Measurements from ENCODE around the gene BNC1.
"Not testable (repeated sequence)": the region's sequence is repeated elsewhere in the genome, so short reads cannot be mapped to it uniquely, and the experiment has no call there.

The BNC1 gene

DNA sequence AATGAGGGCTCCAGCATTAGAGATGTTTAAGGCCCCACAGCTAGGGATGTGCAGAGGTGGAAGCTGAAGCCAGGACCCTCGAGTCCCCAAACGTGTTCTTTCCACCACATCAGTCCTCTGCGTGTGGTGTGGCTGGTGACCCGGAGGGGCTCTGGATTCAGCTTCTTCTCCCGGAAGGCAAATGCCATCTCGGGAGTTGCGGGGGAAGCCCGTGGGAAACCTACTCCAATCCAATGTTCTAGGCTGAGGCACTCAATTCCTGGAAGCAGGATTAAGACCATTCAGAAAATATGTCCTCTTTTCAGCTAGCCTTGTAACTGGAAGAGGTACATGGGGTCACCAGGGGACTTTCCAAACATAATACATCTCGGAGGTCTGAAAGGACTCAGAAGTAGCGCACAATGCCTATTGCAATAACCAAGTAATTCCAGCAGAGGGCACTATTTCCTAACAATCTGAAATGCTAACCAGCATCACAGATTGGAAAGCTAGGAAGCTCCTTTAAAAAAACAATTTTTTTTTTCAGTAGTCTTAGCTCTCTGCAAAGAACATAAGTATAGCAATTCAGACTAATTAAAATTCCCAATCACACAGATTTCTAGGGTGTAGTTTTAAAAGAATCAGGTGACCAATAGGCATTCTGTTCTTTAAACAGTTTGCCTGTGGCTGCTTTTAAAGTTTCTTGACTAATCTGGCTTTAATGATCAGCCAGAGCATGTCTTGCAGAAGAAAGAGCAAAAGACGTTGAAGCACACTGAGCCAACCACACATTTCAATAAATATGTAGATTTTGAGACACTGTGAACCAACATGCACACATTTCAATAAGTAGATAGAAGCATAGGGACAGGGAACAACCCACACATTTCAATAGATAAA lies 36.1 kb downstream of the BNC1 start:
- Mint-ChIP-seq H3K9me3 (no peaks in the 10 kb centered on the region), H3K36me3 (ENCODE audit: low read depth) (peaks cover 1% of the 10 kb centered on the region), H3K4me1 (ENCODE audit: low read depth) (no peaks in the 10 kb centered on the region), H3K4me3 (no peak overlapping the region), H3K27ac (no peak overlapping the region), H3K27me3 (ENCODE audit: low read depth) (peaks cover 57% of the 10 kb centered on the region)

- Mint-ChIP-seq H3K4me3 (no peak overlapping the region), H3K27ac (no peak overlapping the region), H3K27me3 (ENCODE audit: low read depth) (peaks cover 58% of the 10 kb centered on the region), H3K36me3 (ENCODE audit: low read depth) (peaks cover 1% of the 10 kb centered on the region), H3K9me3 (no peaks in the 10 kb centered on the region), H3K4me1 (ENCODE audit: low read depth) (no peaks in the 10 kb centered on the region)
Measured at GRCh38 chr15:83243634-83244033, 40.8 kb downstream of the BNC1 start.

- Mint-ChIP-seq H3K27me3 (ENCODE audit: low read depth) (peaks cover 17% of the 10 kb centered on the region), H3K36me3 (ENCODE audit: low read depth) (no peaks in the 10 kb centered on the region), H3K4me1 (ENCODE audit: low read depth) (no peaks in the 10 kb centered on the region), H3K27ac (no peak overlapping the region), H3K4me3 (no peak overlapping the region), H3K9me3 (no peaks in the 10 kb centered on the region)
Measured at GRCh38 chr15:83230242-83230641, 54.2 kb downstream of the BNC1 start.

- Mint-ChIP-seq H3K4me1 (ENCODE audit: low read depth) (no peaks in the 10 kb centered on the region), H3K36me3 (ENCODE audit: low read depth) (no peaks in the 10 kb centered on the region), H3K27ac (no peak overlapping the region), H3K9me3 (no peaks in the 10 kb centered on the region), H3K4me3 (no peak overlapping the region), H3K27me3 (ENCODE audit: low read depth) (peaks cover 35% of the 10 kb centered on the region)
Measured at GRCh38 chr15:83225449-83225848, 59.0 kb downstream of the BNC1 start.

GRCh38 chr15:83221781-83222180 lies 62.7 kb downstream of the BNC1 start:
- peaks cover 45% of the 10 kb centered on the region for H3K27me3 Mint-ChIP-seq (ENCODE audit: low read depth)
- H3K36me3 Mint-ChIP-seq (ENCODE audit: low read depth); H3K27ac Mint-ChIP-seq; H3K9me3 Mint-ChIP-seq; H3K4me3 Mint-ChIP-seq: not testable (repeated sequence)
- peaks cover 11% of the 10 kb centered on the region for H3K4me1 Mint-ChIP-seq (ENCODE audit: low read depth)

DNA sequence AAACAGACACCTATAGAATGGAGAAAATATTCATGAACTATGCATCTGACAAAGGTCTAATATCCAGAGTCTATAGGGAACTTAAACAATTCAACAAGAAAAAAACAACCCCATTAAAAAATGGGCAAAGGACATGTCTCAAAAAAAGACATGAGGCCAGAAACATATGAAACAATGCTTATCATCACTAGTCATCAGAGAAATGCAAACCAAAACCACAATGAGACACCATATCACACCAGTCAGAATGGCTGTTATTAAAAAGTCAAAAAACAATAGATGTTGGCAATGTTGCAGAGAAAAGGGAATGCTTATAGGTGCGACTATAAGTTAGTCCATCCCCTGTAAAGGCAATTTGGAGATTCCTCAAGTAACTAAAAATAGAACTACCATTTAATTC lies 65.4 kb downstream of the BNC1 start:
- peaks cover 46% of the 10 kb centered on the region for H3K27me3 Mint-ChIP-seq (ENCODE audit: low read depth)
- H3K4me3 Mint-ChIP-seq = no peak overlapping the region
- peaks cover 10% of the 10 kb centered on the region for H3K9me3 Mint-ChIP-seq
- H3K27ac Mint-ChIP-seq = no peak overlapping the region
- peaks cover 11% of the 10 kb centered on the region for H3K4me1 Mint-ChIP-seq (ENCODE audit: low read depth)
- peaks cover 2% of the 10 kb centered on the region for H3K36me3 Mint-ChIP-seq (ENCODE audit: low read depth)

GRCh38 chr15:83215306-83215705 lies 69.2 kb downstream of the BNC1 start:
- Mint-ChIP-seq H3K9me3 (peaks cover 10% of the 10 kb centered on the region), H3K27me3 (ENCODE audit: low read depth) (peaks cover 51% of the 10 kb centered on the region), H3K27ac (no peak overlapping the region), H3K36me3 (ENCODE audit: low read depth) (peaks cover 2% of the 10 kb centered on the region), H3K4me3 (no peak overlapping the region), H3K4me1 (ENCODE audit: low read depth) (peaks cover 11% of the 10 kb centered on the region)

- H3K27ac Mint-ChIP-seq = no peak overlapping the region
- peaks cover 10% of the 10 kb centered on the region for H3K36me3 Mint-ChIP-seq (ENCODE audit: low read depth)
- peaks cover 40% of the 10 kb centered on the region for H3K27me3 Mint-ChIP-seq (ENCODE audit: low read depth)
- peaks cover 6% of the 10 kb centered on the region for H3K9me3 Mint-ChIP-seq
- H3K4me1 Mint-ChIP-seq (ENCODE audit: low read depth) = peaks cover 6% of the 10 kb centered on the region
- no peak overlapping the region for H3K4me3 Mint-ChIP-seq
Measured at GRCh38 chr15:83210619-83211018, 73.8 kb downstream of the BNC1 start.

GRCh38 chr15:83209333-83209732 lies 75.1 kb downstream of the BNC1 start:
- H3K27me3 Mint-ChIP-seq (ENCODE audit: low read depth) = peaks cover 41% of the 10 kb centered on the region
- no peak overlapping the region for H3K27ac Mint-ChIP-seq
- H3K4me3 Mint-ChIP-seq = no peak overlapping the region
- H3K9me3 Mint-ChIP-seq = no peaks in the 10 kb centered on the region
- H3K4me1 Mint-ChIP-seq (ENCODE audit: low read depth) = peaks cover 9% of the 10 kb centered on the region
- H3K36me3 Mint-ChIP-seq (ENCODE audit: low read depth) = peaks cover 7% of the 10 kb centered on the region

DNA sequence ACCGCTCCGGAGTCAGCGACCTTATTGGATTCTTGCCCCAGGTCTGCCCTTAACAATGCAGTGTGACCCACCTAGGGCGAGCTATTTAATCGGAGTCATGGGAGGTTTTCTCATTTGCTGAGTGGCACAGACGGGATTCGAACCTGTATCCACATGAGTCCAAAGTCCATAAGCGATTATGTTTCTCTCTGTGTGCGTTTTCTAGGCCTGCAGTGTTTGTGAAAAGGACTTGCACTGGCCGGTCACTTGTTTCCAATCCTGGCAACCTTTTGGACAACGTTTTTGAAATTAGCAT lies 76.2 kb downstream of the BNC1 start:
- H3K9me3 Mint-ChIP-seq = no peaks in the 10 kb centered on the region
- peaks cover 12% of the 10 kb centered on the region for H3K4me1 Mint-ChIP-seq (ENCODE audit: low read depth)
- H3K27ac Mint-ChIP-seq = peak overlapping the region; percentile 32
- H3K36me3 Mint-ChIP-seq (ENCODE audit: low read depth) = peaks cover 12% of the 10 kb centered on the region
- H3K27me3 Mint-ChIP-seq (ENCODE audit: low read depth) = peaks cover 40% of the 10 kb centered on the region
- H3K4me3 Mint-ChIP-seq = no peak overlapping the region

DNA sequence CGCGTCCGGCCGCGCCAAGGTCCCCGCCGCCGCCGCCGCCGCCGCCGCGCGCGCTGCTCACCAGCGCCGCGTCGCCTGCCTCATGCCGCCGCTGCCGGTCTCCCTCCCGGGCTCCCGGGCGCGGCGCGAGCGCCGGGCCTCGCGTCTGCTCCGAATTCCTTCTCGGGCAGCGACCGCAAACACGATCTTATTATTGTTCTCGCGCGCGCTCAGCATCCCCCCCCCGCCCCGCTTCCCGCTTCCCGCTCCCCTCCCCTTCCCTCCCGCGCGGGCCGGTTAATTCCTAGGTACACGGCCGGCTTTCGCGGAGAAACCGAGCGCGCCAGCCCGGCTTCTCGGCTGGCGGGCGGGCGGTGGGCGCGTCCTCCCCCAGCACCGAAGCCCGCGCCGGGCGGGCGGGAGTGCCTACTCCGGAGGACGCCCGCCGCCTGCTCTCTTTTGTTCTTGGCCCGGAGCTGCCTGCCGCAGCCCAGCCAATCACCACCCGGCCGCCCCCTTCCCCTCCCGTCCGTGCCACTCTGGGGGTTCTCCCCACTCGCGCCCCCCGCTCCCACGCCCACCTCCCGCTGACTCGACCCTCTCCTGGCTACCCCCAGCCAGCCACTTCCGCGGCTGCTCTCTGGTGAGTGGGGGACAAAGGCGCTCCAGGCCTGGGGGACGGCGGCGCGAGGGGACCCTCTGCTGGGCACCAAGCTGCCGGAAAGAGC lies 76.7 kb downstream of the BNC1 start, which contains the start of gene HDGFL3:
Gene HDGFL3, minus strand, starts transcription at position 164 of the 707 bp plus-strand sequence. CDS start 409 bp downstream, outside the sequence.
- Mint-ChIP-seq H3K27ac (peak within 1 kb of the TSS; percentile 91), H3K36me3 (ENCODE audit: low read depth) (peaks cover 12% of the 10 kb centered on the region), H3K27me3 (ENCODE audit: low read depth) (peaks cover 42% of the 10 kb centered on the region), H3K4me1 (ENCODE audit: low read depth) (peaks cover 17% of the 10 kb centered on the region), H3K4me3 (peak within 1 kb of the TSS; percentile 96), H3K9me3 (no peaks in the 10 kb centered on the region)

DNA sequence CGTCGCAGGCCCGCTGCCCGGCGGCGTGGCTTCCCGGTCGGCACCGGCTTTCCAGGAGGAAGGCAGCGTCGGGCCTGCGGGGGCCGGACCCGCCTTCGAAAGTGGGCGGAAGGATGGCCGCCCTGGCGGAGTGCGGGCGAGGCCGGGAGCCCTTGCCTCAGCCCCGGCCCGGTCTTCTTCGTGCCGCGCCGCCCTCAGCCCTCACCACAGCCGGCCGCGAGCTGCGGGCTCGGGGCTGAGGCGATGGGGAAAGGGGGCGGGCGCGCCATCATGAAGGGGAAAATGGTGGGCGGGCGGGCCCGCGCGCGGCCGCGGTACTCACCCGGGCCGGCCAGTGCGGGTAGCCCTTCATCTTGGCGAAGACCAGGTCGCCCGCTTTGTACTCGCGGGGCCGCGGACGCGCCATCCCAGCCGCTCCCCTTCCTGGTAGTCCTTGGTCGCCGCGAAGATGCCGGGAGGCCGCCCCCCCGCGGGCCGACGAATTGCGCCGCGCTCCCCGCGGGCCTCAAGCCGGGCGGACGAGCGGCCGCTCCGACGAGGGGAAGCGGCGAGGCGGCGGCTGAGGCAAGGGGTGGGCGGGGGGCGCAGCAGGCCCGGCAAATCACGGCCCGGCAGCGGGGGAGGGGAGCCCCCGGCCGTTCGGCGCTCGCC lies 77.3 kb downstream of the BNC1 start:
- Mint-ChIP-seq H3K4me3 (no peak overlapping the region), H3K27me3 (ENCODE audit: low read depth) (peaks cover 42% of the 10 kb centered on the region), H3K4me1 (ENCODE audit: low read depth) (peaks cover 24% of the 10 kb centered on the region), H3K27ac (no peak overlapping the region), H3K36me3 (ENCODE audit: low read depth) (peaks cover 18% of the 10 kb centered on the region), H3K9me3 (no peaks in the 10 kb centered on the region)

DNA sequence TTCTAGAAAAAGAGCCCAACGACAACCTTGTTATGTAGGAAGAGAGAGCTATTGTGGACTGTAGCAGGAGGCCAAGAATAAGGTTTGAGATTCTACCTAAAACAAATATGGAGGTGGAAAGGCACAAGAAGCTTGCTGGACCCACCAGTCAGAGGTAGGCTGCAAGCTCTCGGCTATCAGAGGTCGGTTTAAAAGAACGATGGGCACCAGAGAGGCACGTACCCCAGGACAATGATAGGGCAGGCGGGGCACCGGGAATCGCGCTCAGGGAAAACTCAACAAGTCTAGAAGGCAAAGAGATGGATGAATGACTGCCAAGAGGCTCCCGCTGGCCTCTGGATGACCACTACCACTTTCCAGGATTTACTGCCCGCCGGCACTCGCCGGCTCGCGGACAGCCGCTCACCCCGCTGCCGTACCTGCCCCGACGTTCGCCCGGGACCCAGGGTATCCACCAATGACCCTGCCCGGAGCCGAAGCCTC lies 77.9 kb downstream of the BNC1 start:
- Mint-ChIP-seq H3K4me1 (ENCODE audit: low read depth) (peaks cover 28% of the 10 kb centered on the region), H3K36me3 (ENCODE audit: low read depth) (peaks cover 21% of the 10 kb centered on the region), H3K27me3 (ENCODE audit: low read depth) (peaks cover 43% of the 10 kb centered on the region), H3K4me3 (peak overlapping the region; percentile 96), H3K27ac (peak overlapping the region; percentile 91), H3K9me3 (no peaks in the 10 kb centered on the region)

All from T-helper 1 cell treated with Interleukin-12 subunit alpha and Interleukin-12 subunit beta and Interleukin-4 antibody, amounts not matched to agents 30 μg/mL and 1 μg/mL, for 36 hours (primary cell).